Activated T-cell treated with anti-CD3 and anti-CD28 coated beads, Interleukin-2, amount 50 U/mL, for 24 hours (primary cell): ENCODE measurements around the gene PLAAT3.
"Not testable (repeated sequence)": the region's sequence is repeated elsewhere in the genome, so short reads cannot be mapped to it uniquely, and the experiment has no call there.

ENCODE experiments used
- DNase-seq: peaks from one replicate; pipeline ENCODE4 v3.0.0-alpha.2; 2020
- H3K27ac Mint-ChIP-seq: 2 replicates; pipeline ENCODE4 v1.8.0; 2020; ENCODE audit warnings: mild to moderate bottlenecking, mixed read lengths
- H3K27me3 Mint-ChIP-seq: 2 replicates; pipeline ENCODE4 v1.8.0; 2020; ENCODE audit warnings: mixed read lengths
- H3K36me3 Mint-ChIP-seq: 2 replicates; pipeline ENCODE4 v1.8.0; 2020; ENCODE audit warnings: low read depth, mixed read lengths
- H3K4me1 Mint-ChIP-seq: 2 replicates; pipeline ENCODE4 v1.8.0; 2020; ENCODE audit warnings: low read depth, mixed read lengths
- H3K4me3 Mint-ChIP-seq: 2 replicates; pipeline ENCODE4 v1.8.0; 2020; ENCODE audit warnings: mild to moderate bottlenecking, moderate library complexity, mixed read lengths
- H3K9me3 Mint-ChIP-seq: 2 replicates; pipeline ENCODE4 v1.8.0; 2020; ENCODE audit warnings: mixed read lengths

The PLAAT3 gene

DNA sequence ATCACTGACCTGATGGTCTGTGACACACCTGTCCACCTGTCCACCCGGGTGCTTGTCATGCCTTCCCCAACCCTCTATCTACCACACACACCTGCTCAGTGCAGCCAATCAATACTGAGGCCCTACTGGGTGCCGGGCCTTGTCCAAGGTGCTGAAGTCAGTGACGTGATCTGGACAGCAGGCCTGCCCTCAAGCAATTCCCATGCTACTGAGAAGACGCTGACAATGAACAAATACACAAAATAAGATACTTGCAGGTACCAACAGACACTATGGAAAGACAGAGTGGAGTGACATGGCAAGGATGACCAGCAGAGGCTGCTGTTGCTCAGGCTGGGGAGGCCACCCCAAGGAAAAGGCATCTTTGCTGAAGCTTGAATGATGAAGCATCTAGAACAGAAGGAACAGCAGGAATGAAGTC lies 21.2 kb downstream of the PLAAT3 start:
- Mint-ChIP-seq H3K4me1 (no peaks in the 10 kb centered on the region), H3K27me3 (no peaks in the 10 kb centered on the region), H3K4me3 (no peak overlapping the region), H3K9me3 (no peaks in the 10 kb centered on the region), H3K36me3 (no peaks in the 10 kb centered on the region), H3K27ac (no peak overlapping the region)
- DNase-seq = no peak

DNA sequence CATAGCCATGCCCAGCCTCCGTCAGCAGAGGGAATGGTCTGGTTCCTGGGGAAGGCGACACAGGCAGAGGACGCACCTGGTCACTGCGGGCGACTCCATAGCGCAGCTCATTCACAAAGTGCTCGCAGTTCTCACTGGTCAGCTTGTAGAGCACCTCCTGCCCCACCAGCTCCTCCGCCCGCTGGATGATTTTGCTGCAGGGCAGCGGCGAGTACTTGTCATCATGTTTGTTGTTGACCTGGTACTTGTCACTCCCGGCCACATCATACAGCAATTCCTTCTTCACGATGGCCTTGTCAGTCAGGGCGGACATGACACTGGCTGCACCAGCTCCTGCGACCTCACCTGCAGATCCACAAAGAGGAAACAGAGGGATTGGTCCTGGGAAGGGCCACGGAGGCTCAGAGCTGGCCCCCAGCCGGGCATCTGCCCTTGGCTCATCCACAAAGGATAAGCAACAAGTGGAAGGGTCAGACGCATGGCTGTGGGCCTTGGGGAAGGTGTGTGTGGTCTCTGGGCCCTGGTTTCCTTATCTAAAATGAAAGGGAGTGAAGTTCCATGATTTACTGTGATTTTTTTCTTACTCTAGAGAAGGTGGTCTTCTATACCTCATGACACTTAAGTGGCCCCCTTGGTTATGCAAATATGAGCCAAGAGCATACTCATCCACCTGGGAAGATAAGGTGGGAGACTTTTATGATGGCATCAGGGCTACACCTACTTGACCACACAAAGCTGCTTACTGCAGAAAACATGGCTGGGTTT lies 24.0 kb downstream of the PLAAT3 start:
- peaks cover 3% of the 10 kb centered on the region for H3K9me3 Mint-ChIP-seq
- no peak overlapping the region for H3K27ac Mint-ChIP-seq
- H3K4me3 Mint-ChIP-seq = no peak overlapping the region
- no peaks in the 10 kb centered on the region for H3K27me3 Mint-ChIP-seq
- H3K36me3 Mint-ChIP-seq = peaks cover 2% of the 10 kb centered on the region
- DNase-seq = no peak
- no peaks in the 10 kb centered on the region for H3K4me1 Mint-ChIP-seq

DNA sequence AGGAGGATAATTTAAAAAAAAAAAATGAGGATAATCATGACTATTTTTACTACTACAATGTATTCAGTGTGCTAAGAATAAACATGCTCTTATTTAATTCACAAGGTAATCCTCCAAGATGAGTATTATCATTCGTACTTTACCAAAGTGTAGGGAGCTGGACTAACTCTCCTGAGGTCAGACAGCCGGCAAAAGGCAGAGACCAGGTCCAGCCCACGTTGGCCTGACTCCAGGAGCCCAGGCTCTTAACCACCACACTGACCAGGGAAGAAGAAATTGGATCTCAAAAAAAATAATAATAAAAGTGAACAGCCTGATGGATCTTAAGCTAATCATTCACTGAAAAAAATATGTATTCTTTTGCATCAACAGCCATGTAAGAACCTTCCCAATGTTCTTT lies 25.2 kb downstream of the PLAAT3 start:
- Mint-ChIP-seq H3K36me3 (peaks cover 2% of the 10 kb centered on the region), H3K27ac (no peak overlapping the region), H3K27me3 (no peaks in the 10 kb centered on the region), H3K4me1 (no peaks in the 10 kb centered on the region), H3K9me3 (peaks cover 3% of the 10 kb centered on the region), H3K4me3 (no peak overlapping the region)
- no peak for DNase-seq

DNA sequence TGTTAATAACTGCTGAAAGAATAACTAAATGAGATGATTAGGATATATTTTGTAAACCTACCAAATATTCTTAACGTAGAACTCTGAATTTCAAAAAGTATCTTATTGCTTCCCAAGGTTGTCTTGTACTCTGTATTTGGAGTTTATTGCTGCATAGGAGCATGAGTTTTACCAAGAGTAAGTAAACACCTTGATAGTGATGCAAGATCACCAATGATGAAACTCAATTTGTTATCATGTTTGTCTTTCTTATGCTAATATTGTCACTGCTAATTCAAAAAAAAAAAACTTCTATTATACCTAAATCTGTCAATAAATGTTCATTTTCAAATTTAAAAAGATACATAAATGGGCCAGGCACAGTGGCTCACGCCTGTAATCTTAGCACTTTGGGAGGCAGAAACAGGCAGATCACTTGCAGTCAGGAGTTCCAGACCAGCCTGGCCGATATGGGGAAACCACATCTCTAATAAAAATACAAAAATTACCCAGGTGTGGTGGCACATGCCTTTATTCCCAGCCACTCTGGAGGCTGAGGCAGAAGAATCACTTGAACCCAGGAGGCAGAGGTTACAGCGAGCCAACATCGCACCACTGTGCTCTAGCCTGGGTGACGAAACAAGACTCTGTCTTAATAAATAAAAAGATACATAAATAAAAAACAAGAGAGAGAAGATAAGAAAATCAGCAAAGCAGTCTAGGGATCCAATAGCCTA lies 27.6 kb downstream of the PLAAT3 start:
- Mint-ChIP-seq H3K4me1 (peaks cover 14% of the 10 kb centered on the region), H3K36me3 (peaks cover 6% of the 10 kb centered on the region), H3K27ac (no peak overlapping the region)

DNA sequence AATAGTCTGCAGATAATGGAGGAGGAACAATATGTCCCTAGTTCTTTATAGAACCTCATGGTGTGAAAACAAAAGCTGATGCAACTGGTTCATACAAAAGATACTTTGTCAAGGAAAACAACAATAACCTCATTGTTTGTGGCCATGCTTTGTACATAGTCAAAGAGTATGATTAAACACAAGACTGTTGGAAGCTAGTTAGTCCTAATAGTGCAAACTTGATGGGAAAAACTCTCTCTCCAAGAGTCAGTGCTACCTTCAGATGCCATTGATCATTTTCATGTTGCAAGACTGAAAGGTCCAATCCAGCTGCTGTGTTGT lies 30.9 kb downstream of the PLAAT3 start:
- no peak for DNase-seq
- peaks cover 24% of the 10 kb centered on the region for H3K9me3 Mint-ChIP-seq
- H3K4me3 Mint-ChIP-seq = no peak overlapping the region
- no peaks in the 10 kb centered on the region for H3K27me3 Mint-ChIP-seq
- H3K36me3 Mint-ChIP-seq = peaks cover 16% of the 10 kb centered on the region
- peaks cover 14% of the 10 kb centered on the region for H3K4me1 Mint-ChIP-seq
- H3K27ac Mint-ChIP-seq = no peak overlapping the region

More for the DNA sequence above, 27.6 kb downstream of the PLAAT3 start:
- DNase-seq = no peak
- H3K9me3 Mint-ChIP-seq = peaks cover 9% of the 10 kb centered on the region
- H3K27me3 Mint-ChIP-seq = no peaks in the 10 kb centered on the region
- H3K4me3 Mint-ChIP-seq = no peak overlapping the region

DNA sequence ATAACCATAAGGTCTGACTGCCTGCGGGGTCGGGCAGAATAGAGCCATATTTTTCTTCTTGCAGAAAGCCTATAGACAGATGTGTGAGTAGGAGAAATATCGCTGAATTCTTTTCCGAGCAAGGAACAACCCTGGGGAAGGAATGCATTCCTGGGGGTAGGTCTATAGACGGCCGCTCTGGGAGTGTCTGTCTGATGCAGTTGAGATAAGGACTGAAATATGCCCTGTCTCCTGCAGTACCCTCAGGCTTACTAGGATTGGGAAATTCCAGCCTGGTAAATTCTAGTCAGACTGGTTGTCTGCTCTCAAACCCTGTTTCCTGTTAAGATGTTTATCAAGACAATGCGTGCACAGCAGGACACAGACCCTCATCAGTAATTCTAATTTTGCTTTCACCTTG lies 33.0 kb downstream of the PLAAT3 start:
- not testable (repeated sequence) for H3K4me3 Mint-ChIP-seq, H3K27ac Mint-ChIP-seq, H3K27me3 Mint-ChIP-seq, DNase-seq
- H3K9me3 Mint-ChIP-seq = peaks cover 21% of the 10 kb centered on the region
- peaks cover 14% of the 10 kb centered on the region for H3K36me3 Mint-ChIP-seq
- H3K4me1 Mint-ChIP-seq = peaks cover 14% of the 10 kb centered on the region

DNA sequence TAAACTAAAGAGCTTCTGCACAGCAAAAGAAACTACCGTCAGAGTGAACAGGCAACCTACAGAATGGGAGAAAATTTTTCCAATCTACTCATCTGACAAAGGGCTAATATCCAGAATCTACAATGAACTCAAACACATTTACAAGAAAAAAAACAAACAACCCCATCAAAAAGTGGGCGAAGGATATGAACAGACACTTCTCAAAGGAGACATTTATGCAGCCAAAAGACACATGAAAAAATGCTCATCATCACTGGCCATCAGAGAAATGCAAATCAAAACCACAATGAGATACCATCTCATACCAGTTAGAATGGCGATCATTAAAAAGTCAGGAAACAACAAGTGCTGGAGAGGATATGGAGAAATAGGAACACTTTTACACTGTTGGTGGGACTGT lies 35.4 kb downstream of the PLAAT3 start:
- Mint-ChIP-seq H3K36me3 (peaks cover 14% of the 10 kb centered on the region), H3K4me1 (peaks cover 28% of the 10 kb centered on the region), H3K9me3 (peaks cover 21% of the 10 kb centered on the region)
- H3K27me3 Mint-ChIP-seq, H3K27ac Mint-ChIP-seq, DNase-seq, H3K4me3 Mint-ChIP-seq: not testable (repeated sequence)

DNA sequence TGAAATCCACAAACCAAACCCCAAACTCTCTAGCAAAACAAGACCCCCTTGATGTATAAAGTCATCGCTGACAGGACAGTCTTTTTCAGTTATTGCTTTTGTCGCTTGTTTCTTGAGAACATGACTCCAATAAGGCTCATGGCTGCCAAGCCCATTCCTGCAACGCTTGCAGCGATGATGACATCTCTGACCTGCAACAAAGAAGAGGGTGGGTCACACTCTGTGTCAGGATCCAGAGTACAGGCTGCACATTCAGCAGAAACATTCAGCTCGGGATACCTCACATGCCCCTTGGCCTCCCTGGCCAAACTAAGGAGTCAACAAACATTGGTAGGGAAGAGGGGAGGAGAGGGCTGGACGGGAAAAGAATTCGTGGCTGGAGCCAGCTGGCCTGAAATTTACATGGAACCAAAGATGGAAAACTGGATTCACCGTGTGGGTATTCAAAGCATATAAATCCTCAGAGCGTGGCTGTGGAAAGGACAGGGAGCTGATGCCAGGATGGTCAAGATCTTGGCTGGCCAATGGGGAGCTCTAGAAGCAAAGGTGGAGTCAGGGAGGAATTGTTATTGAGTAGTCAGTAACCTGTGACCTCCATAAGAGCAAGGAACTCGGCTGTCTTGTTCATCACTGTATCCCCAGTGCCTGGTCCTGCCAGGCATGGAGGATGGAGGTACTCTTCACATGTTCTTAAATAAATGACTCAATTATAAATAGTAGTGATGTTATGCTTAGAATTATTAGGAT lies 39.2 kb downstream of the PLAAT3 start:
- peaks cover 17% of the 10 kb centered on the region for H3K4me1 Mint-ChIP-seq
- H3K27ac Mint-ChIP-seq = peak overlapping the region; percentile 62
- H3K27me3 Mint-ChIP-seq = no peaks in the 10 kb centered on the region
- DNase-seq = no peak
- H3K9me3 Mint-ChIP-seq = peaks cover 5% of the 10 kb centered on the region
- peaks cover 4% of the 10 kb centered on the region for H3K36me3 Mint-ChIP-seq
- peak overlapping the region; percentile 64 for H3K4me3 Mint-ChIP-seq

DNA sequence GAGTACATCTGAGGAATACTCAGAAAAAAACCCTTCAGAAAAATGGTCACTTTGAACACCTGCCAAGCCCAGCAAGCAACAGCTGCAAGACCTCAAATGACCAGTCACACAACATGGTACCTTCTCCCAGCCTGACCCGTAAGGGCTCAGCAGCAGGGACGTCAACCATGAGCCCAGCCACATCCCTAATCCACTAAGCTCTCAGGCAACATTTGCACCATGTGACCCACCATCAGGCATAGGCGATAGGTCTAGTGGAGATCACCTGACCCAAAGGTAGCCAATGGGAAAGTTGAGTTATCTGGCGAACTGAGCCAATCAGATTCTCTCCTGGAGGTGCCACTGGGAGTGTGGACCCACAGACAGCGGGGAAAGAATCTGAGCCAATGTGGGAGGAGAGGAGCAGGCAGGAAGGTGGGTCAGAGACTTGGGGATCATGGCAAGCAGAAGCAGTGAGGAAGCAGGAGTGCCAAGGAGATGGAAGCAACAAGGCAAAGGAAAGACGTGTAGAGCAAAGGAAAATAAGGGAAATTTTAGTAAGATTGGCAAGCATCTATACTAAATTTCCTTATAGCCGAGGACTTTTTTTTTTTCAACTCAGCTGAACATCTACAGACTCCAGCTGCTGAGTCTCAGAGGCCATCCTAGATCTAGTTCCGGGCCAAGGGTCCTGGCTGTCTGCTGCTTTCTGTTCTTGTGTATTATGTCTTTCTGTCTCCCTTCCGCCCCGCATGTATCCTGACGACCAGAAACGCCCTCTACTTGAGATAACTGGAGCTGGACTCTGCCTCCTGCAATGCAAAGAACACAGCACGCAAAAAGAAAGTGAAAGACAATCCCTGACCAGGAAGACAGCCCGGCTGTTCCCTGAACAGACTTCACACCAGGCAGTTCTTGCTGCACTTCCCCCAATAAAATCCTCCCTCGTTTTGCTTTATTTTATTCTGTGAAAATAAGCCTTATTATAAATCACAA lies 40.1 kb downstream of the PLAAT3 start:
- Mint-ChIP-seq H3K27ac (peak overlapping the region; percentile 62), H3K4me3 (peak overlapping the region; percentile 64), H3K4me1 (peaks cover 18% of the 10 kb centered on the region), H3K9me3 (peaks cover 3% of the 10 kb centered on the region), H3K36me3 (peaks cover 4% of the 10 kb centered on the region), H3K27me3 (no peaks in the 10 kb centered on the region)
- DNase-seq = no peak

DNA sequence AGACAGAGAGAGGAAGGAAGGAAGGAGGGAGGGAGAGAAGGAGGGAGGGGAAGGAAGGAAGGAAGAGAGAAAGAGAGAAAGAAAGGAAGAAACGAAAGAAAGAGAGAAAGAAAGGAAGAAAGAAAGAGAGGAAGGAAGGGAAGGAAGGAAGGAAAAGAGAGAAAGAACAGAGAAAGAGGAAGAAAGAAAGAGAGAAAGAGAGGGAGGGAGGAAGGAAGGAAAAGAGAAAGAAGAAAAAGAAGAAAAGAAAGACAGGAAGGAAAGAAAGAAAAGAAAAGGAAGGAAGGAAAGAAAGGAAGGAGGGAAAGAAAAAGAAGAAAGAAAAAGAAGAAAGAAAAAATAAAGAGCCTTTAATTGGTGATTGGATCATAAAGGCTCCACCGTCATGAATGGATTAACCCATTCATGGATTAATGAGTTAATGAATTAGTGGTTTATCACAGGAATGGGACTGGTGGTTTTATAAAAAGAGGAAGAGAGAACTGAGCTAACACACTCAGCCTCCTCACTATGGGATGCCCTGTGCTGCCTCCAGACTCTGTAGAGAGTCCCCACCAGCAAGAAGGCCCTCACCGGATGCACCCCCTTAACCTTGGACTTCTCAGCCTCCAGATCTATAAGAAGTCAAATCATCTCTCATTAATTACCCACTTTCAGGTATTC lies 42.1 kb downstream of the PLAAT3 start:
- Mint-ChIP-seq H3K4me1 (peaks cover 32% of the 10 kb centered on the region), H3K4me3 (no peak overlapping the region), H3K27ac (no peak overlapping the region), H3K9me3 (no peaks in the 10 kb centered on the region), H3K36me3 (no peaks in the 10 kb centered on the region), H3K27me3 (no peaks in the 10 kb centered on the region)
- no peak for DNase-seq

DNA sequence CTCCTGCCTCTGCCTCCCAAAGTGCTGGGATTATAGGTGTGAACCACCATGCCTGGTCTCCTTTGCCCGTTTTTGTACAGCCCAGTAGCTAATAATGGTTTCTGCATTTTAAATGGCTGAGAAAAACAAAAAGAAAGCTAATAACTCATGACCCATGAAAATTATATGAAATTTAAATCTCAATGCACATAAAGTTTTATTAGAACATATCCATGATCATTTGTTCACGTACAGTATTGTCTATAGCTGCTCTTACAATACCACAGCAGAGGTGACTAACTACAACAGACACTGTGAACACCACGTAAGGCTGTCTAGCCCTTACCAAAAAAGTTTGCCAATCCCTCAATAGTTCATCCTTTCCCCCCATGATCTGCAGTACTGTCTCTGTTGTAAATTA lies 44.7 kb downstream of the PLAAT3 start:
- Mint-ChIP-seq H3K36me3 (no peaks in the 10 kb centered on the region), H3K9me3 (peaks cover 2% of the 10 kb centered on the region), H3K4me3 (no peak overlapping the region), H3K4me1 (peaks cover 45% of the 10 kb centered on the region), H3K27ac (no peak overlapping the region), H3K27me3 (no peaks in the 10 kb centered on the region)
- no peak for DNase-seq

DNA sequence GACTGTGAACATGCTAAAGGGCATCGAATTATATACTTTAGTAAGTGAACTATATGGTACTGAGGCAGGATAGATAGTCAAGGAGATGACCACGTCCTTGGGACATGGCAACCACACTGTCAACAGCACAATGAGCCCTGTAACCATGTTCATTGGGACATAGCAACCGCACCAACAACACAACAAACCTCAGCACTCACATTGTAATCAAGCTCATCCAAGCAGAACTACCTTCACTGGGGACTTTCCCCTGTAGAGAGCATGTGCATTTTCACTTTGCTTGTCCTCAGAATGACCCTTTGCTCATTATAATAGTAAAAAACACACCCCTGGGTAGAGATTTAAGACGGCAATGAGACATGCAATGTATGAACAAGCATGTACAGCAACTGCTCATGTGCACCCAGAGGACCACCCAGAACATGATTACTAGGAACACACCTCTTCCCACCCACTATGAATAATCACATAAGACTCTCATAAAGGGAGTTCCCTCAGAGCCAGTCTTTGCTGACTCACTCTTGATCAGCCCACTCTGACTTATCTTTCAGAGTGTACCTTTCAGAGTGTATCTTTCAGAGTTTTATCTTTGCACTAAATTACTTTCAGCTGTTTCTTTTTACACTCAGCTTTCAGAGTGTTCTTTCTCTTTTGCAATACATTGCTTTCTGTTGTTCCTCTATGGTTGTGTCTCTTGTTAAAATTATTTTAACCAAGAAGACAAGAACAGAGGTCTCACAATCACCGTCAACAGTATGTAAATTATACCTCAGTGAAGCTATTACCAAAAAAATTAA lies 47.0 kb downstream of the PLAAT3 start:
- peak overlapping the region; percentile 46 for H3K4me3 Mint-ChIP-seq
- H3K36me3 Mint-ChIP-seq = no peaks in the 10 kb centered on the region
- no peak for DNase-seq
- peak overlapping the region; percentile 99 for H3K27ac Mint-ChIP-seq
- H3K27me3 Mint-ChIP-seq = no peaks in the 10 kb centered on the region
- H3K4me1 Mint-ChIP-seq = peaks cover 52% of the 10 kb centered on the region
- H3K9me3 Mint-ChIP-seq = peaks cover 2% of the 10 kb centered on the region

DNA sequence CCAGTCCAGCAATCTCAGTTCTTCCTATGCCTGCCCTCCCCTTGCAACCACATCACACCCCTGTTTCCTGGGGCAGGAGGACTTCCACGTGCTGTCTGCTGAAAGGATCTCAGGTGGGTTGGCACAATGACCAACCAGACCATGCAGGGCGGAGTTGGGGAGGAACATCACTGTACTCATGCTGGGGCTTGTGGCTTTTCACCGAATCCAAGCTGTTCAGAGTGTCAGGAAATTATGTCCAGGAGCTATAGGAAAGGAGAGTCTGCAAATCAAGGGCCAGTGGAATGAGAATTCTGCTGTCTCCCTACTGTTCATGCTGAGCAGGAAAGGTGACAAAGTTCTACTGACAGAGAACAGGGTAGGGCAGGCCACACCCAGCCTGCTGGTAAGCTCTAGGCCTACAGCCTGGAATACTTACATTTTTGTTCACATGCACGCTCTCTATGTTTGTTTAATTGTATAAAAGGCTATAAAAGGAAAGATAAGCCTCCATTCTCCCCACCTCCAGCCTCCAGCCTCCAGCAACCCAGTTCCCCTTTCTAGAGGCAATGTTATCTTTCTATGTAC lies 49.4 kb downstream of the PLAAT3 start:
- peaks cover 70% of the 10 kb centered on the region for H3K4me1 Mint-ChIP-seq
- no peaks in the 10 kb centered on the region for H3K27me3 Mint-ChIP-seq
- H3K9me3 Mint-ChIP-seq = peaks cover 2% of the 10 kb centered on the region
- no peaks in the 10 kb centered on the region for H3K36me3 Mint-ChIP-seq
- DNase-seq = no peak
- no peak overlapping the region for H3K4me3 Mint-ChIP-seq
- H3K27ac Mint-ChIP-seq = peak overlapping the region; percentile 44
